DND-41 (cell line): ENCODE results near the gene FBXL2.
"Not testable (repeated sequence)": the region's sequence is repeated elsewhere in the genome, so short reads cannot be mapped to it uniquely, and the experiment has no call there.

Experiments
- CTCF ChIP-seq: IDR thresholded peaks from 2 replicates; pipeline ENCODE4 v1.5.1; 2012; ENCODE audit warnings: borderline replicate concordance, low read length, moderate library complexity, mild to moderate bottlenecking; ENCODE audit not compliant: poor library complexity, severe bottlenecking; ENCODE audit errors: extremely low read depth
- EZH2 ChIP-seq: IDR thresholded peaks from 3 replicates; pipeline ENCODE4 v1.6.1; 2012; ENCODE audit warnings: borderline replicate concordance, low read depth, mild to moderate bottlenecking, moderate library complexity, low read length, inconsistent platforms; ENCODE audit not compliant: severe bottlenecking

- not testable (repeated sequence) for TF ChIP-seq CTCF, EZH2
These were observed 133.6 kb downstream of the FBXL2 start for GRCh38 chr3:33410816-33411215.
